Hepatocyte (in vitro differentiated cells): ENCODE measurements around the gene GSN. TPM values are rescaled to one million over a fixed set of nuclear protein-coding genes. Genes with fewer than 3 reads are reported as not detected.

Experiments
- DNase-seq: peaks from one replicate; pipeline ENCODE4 v3.0.0-alpha.2; 2016; ENCODE audit warnings: low spot score
- H2AFZ ChIP-seq: fragments of 200-600 bp; sonication (generic); 2 replicates; pipeline ENCODE4 v1.6.0; 2016; ENCODE audit warnings: antibody characterized with exemption, mild to moderate bottlenecking
- H3K27ac ChIP-seq: fragments of 200-600 bp; sonication (generic); 2 replicates; pipeline ENCODE4 v1.5.1; 2016; ENCODE audit warnings: mild to moderate bottlenecking
- H3K27me3 ChIP-seq: fragments of 200-600 bp; sonication (generic); 2 replicates; pipeline ENCODE4 v1.6.1; 2016
- H3K36me3 ChIP-seq: fragments of 200-600 bp; sonication (generic); replicated peaks from 2 replicates; pipeline ENCODE4 v1.5.1; 2016; ENCODE audit warnings: low read depth; ENCODE audit not compliant: insufficient read depth
- H3K4me1 ChIP-seq: fragments of 200-600 bp; sonication (generic); 2 replicates; pipeline ENCODE4 v1.5.1; 2016; ENCODE audit warnings: mild to moderate bottlenecking, moderate library complexity; ENCODE audit not compliant: insufficient read depth
- H3K4me2 ChIP-seq: fragments of 200-600 bp; sonication (generic); 2 replicates; pipeline ENCODE4 v1.6.0; 2016
- H3K4me3 ChIP-seq: fragments of 200-600 bp; sonication (generic); 2 replicates; pipeline ENCODE4 v1.5.1; 2016; ENCODE audit warnings: mild to moderate bottlenecking
- H3K79me2 ChIP-seq: fragments of 200-600 bp; sonication (generic); 2 replicates; pipeline ENCODE4 v1.6.0; 2017; ENCODE audit warnings: mild to moderate bottlenecking
- H3K9me2 ChIP-seq: fragments of 200-600 bp; sonication (generic); replicated peaks from 2 replicates; pipeline ENCODE4 v1.6.0; 2017; ENCODE audit warnings: mild to moderate bottlenecking; ENCODE audit not compliant: insufficient read depth
- H3K9me3 ChIP-seq: fragments of 200-600 bp; sonication (generic); 2 replicates; pipeline ENCODE4 v1.5.1; 2016; ENCODE audit warnings: low read depth, mild to moderate bottlenecking
- H4K20me1 ChIP-seq: fragments of 200-600 bp; sonication (generic); 2 replicates; pipeline ENCODE4 v1.6.0; 2016; ENCODE audit warnings: mild to moderate bottlenecking; ENCODE audit not compliant: insufficient read depth, poor library complexity, severe bottlenecking
- EZH2 ChIP-seq: fragments of 200-600 bp; sonication (generic); IDR thresholded peaks from 2 replicates; pipeline ENCODE4 v1.6.1; 2016; ENCODE audit warnings: antibody characterized with exemption, mild to moderate bottlenecking, borderline replicate concordance
- EZH2phosphoT487 ChIP-seq: fragments of 200-600 bp; sonication (generic); IDR thresholded peaks from one replicate; pipeline ENCODE4 v1.6.1; 2018; ENCODE audit warnings: antibody characterized with exemption, mild to moderate bottlenecking, low read depth, moderate library complexity; ENCODE audit not compliant: unreplicated experiment, severe bottlenecking
- WGBS: methylation state at CpG from one replicate; pipeline ENCODE4 v1.1.6; 2016; ENCODE audit warnings: low lambda C conversion rate; ENCODE audit errors: missing lambda C conversion rate; 5-methylcytosine and 5-hydroxymethylcytosine counted together
- polyA plus RNA-seq: library from polyadenylated mRNA; unstranded; fragments of >200 nt; fragmentation: Nextera tagmentation; extraction: Ambion mirVana; gene quantifications from 2 replicates; pipeline ENCODE4 v1.2.1, GENCODE V29; 2016
- total RNA-seq: library from RNA; depleted of rRNA; stranded (reverse); fragments of >200 nt; gene quantifications from 2 replicates; pipeline ENCODE4 v1.2.3, GENCODE V29; 2014
- TF ChIP-seq, protein P1 (sequence below): fragments of 200-600 bp; sonication (generic); IDR thresholded peaks from 2 replicates; pipeline ENCODE4 v1.5.1; 2016; ENCODE audit warnings: antibody characterized with exemption, mild to moderate bottlenecking; ENCODE audit not compliant: poor library complexity

GSN gene
- total and polyA plus RNA-seq, 2 experiments from 2014 or later = 396 to 404 TPM

- Histone ChIP-seq H3K27me3 (no peaks in the 10 kb centered on the region), H3K27ac (peak overlapping the region; percentile 95), H3K9me3 (no peaks in the 10 kb centered on the region), H3K4me3 (no peak overlapping the region), H3K4me1 (peaks cover 88% of the 10 kb centered on the region), H3K9me2 (no peaks in the 10 kb centered on the region), H4K20me1 (no peaks in the 10 kb centered on the region), H3K4me2 (no peak overlapping the region), H2AFZ (no peak overlapping the region), H3K36me3 (no peaks in the 10 kb centered on the region), H3K79me2 (peaks cover 15% of the 10 kb centered on the region)
- TF ChIP-seq, protein P1, sequence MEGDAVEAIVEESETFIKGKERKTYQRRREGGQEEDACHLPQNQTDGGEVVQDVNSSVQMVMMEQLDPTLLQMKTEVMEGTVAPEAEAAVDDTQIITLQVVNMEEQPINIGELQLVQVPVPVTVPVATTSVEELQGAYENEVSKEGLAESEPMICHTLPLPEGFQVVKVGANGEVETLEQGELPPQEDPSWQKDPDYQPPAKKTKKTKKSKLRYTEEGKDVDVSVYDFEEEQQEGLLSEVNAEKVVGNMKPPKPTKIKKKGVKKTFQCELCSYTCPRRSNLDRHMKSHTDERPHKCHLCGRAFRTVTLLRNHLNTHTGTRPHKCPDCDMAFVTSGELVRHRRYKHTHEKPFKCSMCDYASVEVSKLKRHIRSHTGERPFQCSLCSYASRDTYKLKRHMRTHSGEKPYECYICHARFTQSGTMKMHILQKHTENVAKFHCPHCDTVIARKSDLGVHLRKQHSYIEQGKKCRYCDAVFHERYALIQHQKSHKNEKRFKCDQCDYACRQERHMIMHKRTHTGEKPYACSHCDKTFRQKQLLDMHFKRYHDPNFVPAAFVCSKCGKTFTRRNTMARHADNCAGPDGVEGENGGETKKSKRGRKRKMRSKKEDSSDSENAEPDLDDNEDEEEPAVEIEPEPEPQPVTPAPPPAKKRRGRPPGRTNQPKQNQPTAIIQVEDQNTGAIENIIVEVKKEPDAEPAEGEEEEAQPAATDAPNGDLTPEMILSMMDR = no peak
- TF ChIP-seq EZH2 (no peak), EZH2phosphoT487 (no peak)
- DNase-seq = no peak
- WGBS = 93% methylated on average over 9 of the region's 9 CpGs
Observed at GRCh38 chr9:121284733-121285451, 16.9 kb downstream of the GSN start.

DNA sequence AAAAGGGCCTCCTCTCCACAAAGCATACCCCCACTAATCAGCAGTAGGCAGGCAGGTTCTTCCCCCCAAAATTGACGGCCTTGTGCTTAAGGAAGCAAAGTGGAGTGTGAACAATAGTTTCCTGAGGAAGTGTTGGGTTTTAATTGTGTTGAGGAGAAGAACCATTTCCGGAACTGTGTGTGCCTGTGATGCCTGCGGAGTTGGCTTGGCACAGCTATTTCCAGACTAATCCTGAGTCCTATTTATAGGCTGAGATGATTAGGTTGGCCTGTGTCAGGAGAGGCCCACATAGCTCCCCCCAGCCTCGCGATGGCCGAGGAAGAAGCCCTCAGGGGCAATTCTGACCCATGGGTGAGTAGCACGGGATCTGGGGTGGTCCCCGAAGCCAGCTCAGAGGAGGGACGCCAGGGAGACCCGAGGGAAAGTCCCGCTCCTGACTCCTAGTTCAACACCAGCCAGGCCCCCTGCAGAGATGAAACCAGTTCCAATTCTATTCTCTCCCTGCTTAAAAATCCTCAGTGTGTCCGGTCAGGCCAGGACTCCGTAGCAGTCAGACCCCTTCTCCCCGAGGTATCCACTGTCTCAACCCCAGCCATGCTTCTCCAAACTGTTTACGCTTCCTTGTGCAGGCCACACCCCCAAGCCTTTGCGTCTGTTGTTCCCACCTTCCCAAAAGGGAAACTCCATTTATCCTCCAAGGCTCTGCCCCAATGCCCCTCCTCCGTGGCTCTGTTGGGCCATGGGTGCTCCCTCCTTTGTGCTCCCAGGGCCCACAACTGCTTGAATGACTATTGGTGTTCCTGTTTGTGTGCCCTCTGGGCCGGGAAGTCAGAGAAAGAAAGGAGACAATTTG is 18.1 kb downstream of the GSN start:
- Histone ChIP-seq H3K4me2 (peak overlapping the region; percentile 66), H3K4me3 (no peak overlapping the region), H3K4me1 (peaks cover 80% of the 10 kb centered on the region), H3K27ac (peak overlapping the region; percentile 95), H2AFZ (no peak overlapping the region), H4K20me1 (no peaks in the 10 kb centered on the region), H3K79me2 (peaks cover 8% of the 10 kb centered on the region), H3K36me3 (no peaks in the 10 kb centered on the region), H3K27me3 (no peaks in the 10 kb centered on the region), H3K9me2 (no peaks in the 10 kb centered on the region), H3K9me3 (no peaks in the 10 kb centered on the region)
- WGBS = 40% methylated on average over 18 of the region's 18 CpGs
- no peak for TF ChIP-seq EZH2
- TF ChIP-seq, protein P1 = no peak
- DNase-seq = peak; percentile 65

DNA sequence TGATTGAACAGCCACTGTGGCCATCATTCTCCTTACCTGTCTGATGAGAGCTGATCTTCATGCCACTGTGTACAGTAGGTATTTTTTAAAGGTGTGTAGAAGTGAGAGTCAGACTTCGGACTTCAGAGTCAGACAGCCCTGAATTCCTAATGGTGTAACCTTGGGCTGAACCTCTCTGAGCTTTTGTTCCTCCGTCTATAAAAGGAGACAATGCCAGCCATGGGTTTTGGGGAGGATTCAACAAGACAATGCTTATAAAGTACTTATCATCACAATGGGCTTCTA is 18.7 kb downstream of the GSN start:
- Histone ChIP-seq H3K36me3 (no peaks in the 10 kb centered on the region), H3K4me3 (no peak overlapping the region), H2AFZ (no peak overlapping the region), H3K27ac (peak overlapping the region; percentile 95), H3K79me2 (peaks cover 7% of the 10 kb centered on the region), H3K9me3 (no peaks in the 10 kb centered on the region), H3K4me1 (peaks cover 75% of the 10 kb centered on the region), H3K9me2 (no peaks in the 10 kb centered on the region), H4K20me1 (no peaks in the 10 kb centered on the region), H3K4me2 (peak overlapping the region; percentile 66), H3K27me3 (no peaks in the 10 kb centered on the region)
- no peak for DNase-seq
- TF ChIP-seq EZH2phosphoT487 = no peak
- TF ChIP-seq, protein P1 = no peak
- 24% methylated on average over 2 of the region's 2 CpGs for WGBS
